Spleen (tissue), 11 donors: ENCODE results near the gene DHX38. TPM values are rescaled to one million over a fixed set of nuclear protein-coding genes. Genes with fewer than 3 reads are reported as not detected.

Experiments used
- DNase-seq: peaks from one replicate; pipeline ENCODE4 v3.0.0-alpha.2; 2020
- H3K27ac ChIP-seq, 8 donors: fragments of 200-600 bp; sonication (generic) in 7 of 8; 1 replicate in 4 of 8; 2 replicates in 4 of 8; pipeline versions ENCODE4 v1.5.0 to v1.8.0; 2016 to 2021; ENCODE audit warnings: inconsistent platforms in 4 of 8, mild to moderate bottlenecking in 4 of 8, moderate library complexity in 1 of 8
- H3K27me3 ChIP-seq, 7 donors: fragments of 200-600 bp; sonication (generic) in 6 of 7; replicated peaks in 1 of 7; 1 replicate in 4 of 7; 2 replicates in 3 of 7; pipeline versions ENCODE4 v1.5.0 to v1.8.0; 2016 to 2021; ENCODE audit warnings: inconsistent platforms in 3 of 7, mild to moderate bottlenecking in 1 of 7
- H3K36me3 ChIP-seq, 6 donors: fragments of 200-600 bp; sonication (generic) in 5 of 6; 1 replicate in 4 of 6; 2 replicates in 2 of 6; pipeline versions ENCODE4 v1.5.0 to v1.8.0; 2016 to 2021; ENCODE audit warnings: inconsistent platforms in 2 of 6
- H3K4me1 ChIP-seq, 6 donors: fragments of 200-600 bp; sonication (generic) in 5 of 6; 1 replicate in 3 of 6; 2 replicates in 3 of 6; pipeline versions ENCODE4 v1.5.0 to v1.8.0; 2016 to 2021; ENCODE audit warnings: inconsistent platforms in 3 of 6
- H3K4me3 ChIP-seq, 8 donors: fragments of 200-600 bp; sonication (generic) in 7 of 8; 1 replicate in 4 of 8; 2 replicates in 4 of 8; pipeline versions ENCODE4 v1.5.0 to v1.8.0; 2016 to 2021; ENCODE audit warnings: inconsistent platforms in 4 of 8, mild to moderate bottlenecking in 4 of 8, moderate library complexity in 2 of 8
- H3K9me3 ChIP-seq, 8 donors: fragments of 200-600 bp; sonication (generic) in 7 of 8; 1 replicate in 4 of 8; 2 replicates in 4 of 8; pipeline versions ENCODE4 v1.5.0 to v1.8.0; 2016 to 2021; ENCODE audit warnings: inconsistent platforms in 4 of 8
- CTCF ChIP-seq, 11 experiments: fragments of 200-600 bp in 7 of 11; fragments of 450-650 bp in 4 of 11; sonication (generic) in 4 of 11; IDR thresholded peaks in 8 of 11; conservative IDR thresholded peaks in 3 of 11; 1 replicate in 7 of 11; 2 replicates in 4 of 11; pipeline versions ENCODE4 v1.4.0 to v1.8.0; 2016 to 2021; ENCODE audit warnings: antibody characterized with exemption in 11 of 11, inconsistent platforms in 4 of 11, mild to moderate bottlenecking in 1 of 11
- POLR2A ChIP-seq, 3 donors: fragments of 450-650 bp; IDR thresholded peaks; one replicate each; pipeline ENCODE4 v1.5.1; 2017; ENCODE audit warnings: antibody characterized with exemption in 3 of 3, mild to moderate bottlenecking in 1 of 3
- POLR2AphosphoS5 ChIP-seq, 3 donors: sonication (generic); formaldehyde crosslinking; IDR thresholded peaks; one replicate each; pipeline ENCODE4 v1.5.1; 2017; ENCODE audit warnings: antibody characterized with exemption in 3 of 3
- WGBS, 5 donors: extraction: QIAGEN DNeasy Blood & Tissue Kit in 3 of 5; methylation state at CpG; one replicate each; pipeline versions ENCODE4 v1.1.5 to v1.1.7; 2013 to 2018; 5-methylcytosine and 5-hydroxymethylcytosine counted together
- intact Hi-C: fragments of 100-400 bp; cut with DNase I; formaldehyde crosslinking; loops from one replicate; pipeline ENCODE4 v1.15.0; 2023; ENCODE audit warnings: low total_unique reads
- polyA plus RNA-seq, 3 donors: library from polyadenylated mRNA; stranded (reverse); fragments of 200-250 nt; gene quantifications; one replicate each; pipeline ENCODE4 v1.2.1, GENCODE V29; 2013
- total RNA-seq, 7 donors: library from RNA; depleted of rRNA in 3 of 7; stranded (reverse); fragments of >200 nt in 3 of 7; fragmentation: NEBNext Ultra II Directional in 4 of 7; extraction: Animal tissue kit (Norgen Biotek cat#: 25700) in 4 of 7; gene quantifications; one replicate each; pipeline versions ENCODE4 v1.1.0 to v1.2.1, GENCODE V29; 2016 to 2021
- donor health status: healthy with polysubstance abuse.
- donor health status: DM: no; HTN: no; CAD: no; lungs with moderate emphysema.
- donor health status: DM: no; HTN: no; CAD: no.
- donor health status: Bipolar disorder and iron deficiency.
- donor health status: healthy.
- donor health status: DM: no; HTN: no; CAD: no.
- donor health status: DM: yes; HTN: yes; CAD: no.

Gene DHX38
- total and polyA plus RNA-seq, 10 donors = 28.5 to 89.3 (median 70.1) TPM

GRCh38 chr16:72131036-72131435 lies 37.4 kb downstream of the DHX38 start:
- no peaks in the 10 kb centered on the region for H3K27me3 ChIP-seq
- no peaks in the 10 kb centered on the region for H3K9me3 ChIP-seq
- H3K4me1 ChIP-seq = peaks cover 0 to 6% (median 0%) of the 10 kb centered on the region in 6 donors
- no peak for DNase-seq
- intact Hi-C loops = no loop called here
- H3K36me3 ChIP-seq = no peaks in the 10 kb centered on the region
- TF ChIP-seq POLR2A (IDR thresholded peaks at IDR 0.05) (no peak), POLR2AphosphoS5 (IDR thresholded peaks at IDR 0.05) (no peak), CTCF (IDR thresholded peaks at IDR 0.05 in 8 of 11, conservative IDR thresholded peaks at IDR 0.05 in 3 of 11) (no peak)
- H3K27ac ChIP-seq = no peak overlapping the region
- H3K4me3 ChIP-seq = no peak overlapping the region
- 70 to 86% (median 80%) methylated on average over 6 of the region's 6 CpGs for WGBS, 5 donors

- no peak for DNase-seq
- Histone ChIP-seq H3K27me3 (no peaks in the 10 kb centered on the region), H3K9me3 (no peaks in the 10 kb centered on the region), H3K4me1 (no peaks in the 10 kb centered on the region), H3K4me3 (no peak overlapping the region), H3K36me3 (peaks cover 0 to 4% (median 0%) of the 10 kb centered on the region in 6 donors), H3K27ac (no peak overlapping the region)
- intact Hi-C loops = no loop called here
- TF ChIP-seq POLR2A (IDR thresholded peaks at IDR 0.05) = no peak
- no peak for TF ChIP-seq POLR2AphosphoS5 (IDR thresholded peaks at IDR 0.05)
- TF ChIP-seq CTCF (IDR thresholded peaks at IDR 0.05 in 8 of 11, conservative IDR thresholded peaks at IDR 0.05 in 3 of 11) = no peak
- WGBS, 5 donors = 81 to 93% (median 92%) methylated on average over 3 of the region's 3 CpGs
These were observed 39.1 kb downstream of the DHX38 start for GRCh38 chr16:72132726-72133125.

- H3K27ac ChIP-seq = no peak overlapping the region
- DNase-seq = no peak
- intact Hi-C loops = no loop called here
- TF ChIP-seq POLR2A (IDR thresholded peaks at IDR 0.05) = no peak
- no peak for TF ChIP-seq CTCF (IDR thresholded peaks at IDR 0.05 in 8 of 11, conservative IDR thresholded peaks at IDR 0.05 in 3 of 11)
- no peak for TF ChIP-seq POLR2AphosphoS5 (IDR thresholded peaks at IDR 0.05)
- H3K27me3 ChIP-seq = no peaks in the 10 kb centered on the region
- H3K9me3 ChIP-seq = no peaks in the 10 kb centered on the region
- peaks cover 0 to 4% (median 0%) of the 10 kb centered on the region in 6 donors for H3K36me3 ChIP-seq
- WGBS, 5 donors = 88 to 99% (median 96%) methylated on average over 2 of the region's 2 CpGs
- H3K4me1 ChIP-seq = no peaks in the 10 kb centered on the region
- no peak overlapping the region for H3K4me3 ChIP-seq
These were observed 40.9 kb downstream of the DHX38 start for GRCh38 chr16:72134507-72134906.

GRCh38 chr16:72137380-72138063 lies 43.9 kb downstream of the DHX38 start:
- DNase-seq = no peak
- Histone ChIP-seq H3K4me3 (no peak overlapping the region), H3K36me3 (peaks cover 0 to 4% (median 0%) of the 10 kb centered on the region in 6 donors), H3K4me1 (no peaks in the 10 kb centered on the region), H3K27me3 (no peaks in the 10 kb centered on the region), H3K27ac (no peak overlapping the region), H3K9me3 (no peaks in the 10 kb centered on the region)
- 78 to 92% (median 86%) methylated on average over 15 of the region's 15 CpGs for WGBS, 5 donors
- TF ChIP-seq CTCF (IDR thresholded peaks at IDR 0.05 in 8 of 11, conservative IDR thresholded peaks at IDR 0.05 in 3 of 11) (no peak), POLR2A (IDR thresholded peaks at IDR 0.05) (no peak), POLR2AphosphoS5 (IDR thresholded peaks at IDR 0.05) (no peak)
- intact Hi-C loops = no loop called here
